K562 (cell line): ENCODE measurements around the gene NOC4L. TPM values are rescaled to one million over a fixed set of nuclear protein-coding genes. Genes with fewer than 3 reads are reported as not detected.
A peak's percentile ranks its signal among the peaks of the same experiment; 100 is the strongest.

Source experiments
- ATF7 ChIP-seq: fragments of 450-650 bp; IDR thresholded peaks from 2 replicates; pipeline ENCODE4 v1.7.1; 2014; ENCODE audit warnings: mild to moderate bottlenecking, moderate library complexity
- CAMTA2 ChIP-seq: fragments of 250-450 bp; sonication (Bioruptor Pico); conservative IDR thresholded peaks from 2 replicates; pipeline ENCODE4 v1.5.1; 2022
- CREM ChIP-seq: IDR thresholded peaks from 2 replicates; pipeline ENCODE4 v1.6.1; 2014; ENCODE audit warnings: antibody characterized with exemption, low read depth
- DACH1 ChIP-seq: fragments of 450-650 bp; IDR thresholded peaks from 2 replicates; pipeline ENCODE4 v1.6.1; 2018; ENCODE audit not compliant: partially characterized antibody
- ETV5 ChIP-seq: sonication (generic); formaldehyde crosslinking; IDR thresholded peaks from 2 replicates; pipeline ENCODE4 v1.4.0; 2020; ENCODE audit warnings: low read depth, mild to moderate bottlenecking, missing genetic modification reagents
- GABPB1 ChIP-seq: sonication (generic); formaldehyde crosslinking; IDR thresholded peaks from 2 replicates; pipeline ENCODE4 v1.8.0; 2022; ENCODE audit warnings: mild to moderate bottlenecking, missing genetic modification reagents
- MEF2D ChIP-seq: conservative IDR thresholded peaks from 2 replicates; pipeline ENCODE4 v1.6.1; 2016; ENCODE audit warnings: low read depth, missing genetic modification characterization, missing compliant biosample characterization
- MTA3 ChIP-seq: fragments of 450-650 bp; formaldehyde crosslinking; IDR thresholded peaks from 2 replicates; pipeline ENCODE4 v1.6.1; 2017; ENCODE audit warnings: mild to moderate bottlenecking, borderline replicate concordance
- NUFIP1 ChIP-seq: fragments of 450-650 bp; IDR thresholded peaks from 2 replicates; pipeline ENCODE4 v1.6.1; 2018; ENCODE audit not compliant: partially characterized antibody
- PML ChIP-seq: IDR thresholded peaks from 2 replicates; pipeline ENCODE4 v1.6.1; 2012; ENCODE audit warnings: low read length, inconsistent platforms
- SRF ChIP-seq, 2 experiments: fragments of 250-450, 450-650 bp in 1 of 2; sonication (Bioruptor Pico) in 1 of 2; sonication (generic) in 1 of 2; formaldehyde crosslinking; IDR thresholded peaks; 2 replicates each; pipeline versions ENCODE4 v1.5.0 to v1.5.1; 2020 to 2022; ENCODE audit warnings: mild to moderate bottlenecking in 1 of 2, missing genetic modification reagents in 1 of 2
- ZNF282 ChIP-seq: sonication (generic); formaldehyde crosslinking; IDR thresholded peaks from 2 replicates; pipeline ENCODE4 v1.8.1; 2023; ENCODE audit warnings: missing genetic modification reagents
- polyA plus RNA-seq, 8 experiments: library from polyadenylated mRNA; depleted of rRNA in 4 of 8; stranded (reverse) in 5 of 8; unstranded in 3 of 8; fragments of >200 nt; fragmentation: Nextera tagmentation in 2 of 8; fragmentation: Illumina TruSeq in 1 of 8; extraction: Ambion mirVana in 2 of 8; extraction: Trizol in 1 of 8; gene quantifications; 2 replicates each; pipeline versions ENCODE4 v1.2.1 to v1.2.3, GENCODE V29; 2011 to 2014; ENCODE audit warnings: inconsistent platforms in 1 of 8, missing spikeins in 1 of 8
- total RNA-seq, 7 experiments: library from RNA; depleted of rRNA in 6 of 7; stranded (reverse); fragments of >200 nt in 6 of 7; fragmentation: Illumina TruSeq in 2 of 7; extraction: Trizol in 2 of 7; gene quantifications; 2 replicates each; pipeline versions ENCODE4 v1.2.1 to v1.2.3, GENCODE V29; 2011 to 2021; ENCODE audit warnings: low replicate concordance in 1 of 7
- TF ChIP-seq, protein P1 (sequence below): fragments of 200-600 bp; sonication (generic); IDR thresholded peaks from one replicate; pipeline ENCODE4 v1.6.1; 2012; ENCODE audit warnings: mild to moderate bottlenecking, low read depth, low read length, inconsistent platforms
- TF ChIP-seq, protein P2 (sequence below): sonication (generic); formaldehyde crosslinking; IDR thresholded peaks from 2 replicates; pipeline ENCODE4 v1.8.0; 2022; ENCODE audit warnings: missing genetic modification reagents, mild to moderate bottlenecking, borderline replicate concordance

The NOC4L gene
- total and polyA plus RNA-seq, 9 of the 15 experiments (the other 6 are each of a cell fraction or from before 2014, with no cell fraction given) = 1.3 to 77.0 (median 20.0) TPM

DNA sequence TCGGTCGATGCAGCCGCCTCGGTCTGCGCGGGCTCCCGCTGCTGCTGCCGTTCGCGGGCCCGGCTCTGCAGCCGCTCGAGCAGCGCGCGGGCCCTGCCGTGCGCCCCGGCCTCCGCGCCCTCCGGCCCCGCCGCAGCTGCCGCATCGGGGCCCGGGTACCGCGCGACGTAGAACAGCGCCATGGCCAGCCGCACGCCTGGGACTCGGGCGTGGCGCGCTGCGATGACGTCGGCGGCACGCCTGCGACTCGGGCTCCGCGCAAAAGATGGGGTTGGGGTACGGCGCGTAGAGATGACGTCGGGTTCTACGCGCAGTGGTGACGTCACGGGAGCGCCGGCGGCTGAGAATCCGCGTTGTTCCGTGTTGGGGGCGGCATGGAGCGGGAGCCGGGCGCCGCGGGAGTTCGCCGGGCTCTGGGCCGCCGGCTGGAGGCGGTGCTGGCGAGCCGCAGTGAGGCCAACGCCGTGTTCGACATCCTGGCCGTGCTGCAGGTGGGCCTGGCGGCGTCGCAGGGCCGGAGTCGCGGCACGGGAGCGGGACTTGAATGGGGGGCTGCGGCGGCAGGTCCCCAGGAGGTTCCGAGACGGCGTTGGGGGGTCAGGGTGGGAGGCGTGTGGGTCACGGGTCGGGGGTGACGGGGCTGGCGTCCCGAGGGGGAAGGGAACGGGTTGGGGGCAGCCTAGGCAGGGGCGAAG is at the start of gene NOC4L, which contains the start of gene DDX51 (continued):
- TF ChIP-seq, protein P1, sequence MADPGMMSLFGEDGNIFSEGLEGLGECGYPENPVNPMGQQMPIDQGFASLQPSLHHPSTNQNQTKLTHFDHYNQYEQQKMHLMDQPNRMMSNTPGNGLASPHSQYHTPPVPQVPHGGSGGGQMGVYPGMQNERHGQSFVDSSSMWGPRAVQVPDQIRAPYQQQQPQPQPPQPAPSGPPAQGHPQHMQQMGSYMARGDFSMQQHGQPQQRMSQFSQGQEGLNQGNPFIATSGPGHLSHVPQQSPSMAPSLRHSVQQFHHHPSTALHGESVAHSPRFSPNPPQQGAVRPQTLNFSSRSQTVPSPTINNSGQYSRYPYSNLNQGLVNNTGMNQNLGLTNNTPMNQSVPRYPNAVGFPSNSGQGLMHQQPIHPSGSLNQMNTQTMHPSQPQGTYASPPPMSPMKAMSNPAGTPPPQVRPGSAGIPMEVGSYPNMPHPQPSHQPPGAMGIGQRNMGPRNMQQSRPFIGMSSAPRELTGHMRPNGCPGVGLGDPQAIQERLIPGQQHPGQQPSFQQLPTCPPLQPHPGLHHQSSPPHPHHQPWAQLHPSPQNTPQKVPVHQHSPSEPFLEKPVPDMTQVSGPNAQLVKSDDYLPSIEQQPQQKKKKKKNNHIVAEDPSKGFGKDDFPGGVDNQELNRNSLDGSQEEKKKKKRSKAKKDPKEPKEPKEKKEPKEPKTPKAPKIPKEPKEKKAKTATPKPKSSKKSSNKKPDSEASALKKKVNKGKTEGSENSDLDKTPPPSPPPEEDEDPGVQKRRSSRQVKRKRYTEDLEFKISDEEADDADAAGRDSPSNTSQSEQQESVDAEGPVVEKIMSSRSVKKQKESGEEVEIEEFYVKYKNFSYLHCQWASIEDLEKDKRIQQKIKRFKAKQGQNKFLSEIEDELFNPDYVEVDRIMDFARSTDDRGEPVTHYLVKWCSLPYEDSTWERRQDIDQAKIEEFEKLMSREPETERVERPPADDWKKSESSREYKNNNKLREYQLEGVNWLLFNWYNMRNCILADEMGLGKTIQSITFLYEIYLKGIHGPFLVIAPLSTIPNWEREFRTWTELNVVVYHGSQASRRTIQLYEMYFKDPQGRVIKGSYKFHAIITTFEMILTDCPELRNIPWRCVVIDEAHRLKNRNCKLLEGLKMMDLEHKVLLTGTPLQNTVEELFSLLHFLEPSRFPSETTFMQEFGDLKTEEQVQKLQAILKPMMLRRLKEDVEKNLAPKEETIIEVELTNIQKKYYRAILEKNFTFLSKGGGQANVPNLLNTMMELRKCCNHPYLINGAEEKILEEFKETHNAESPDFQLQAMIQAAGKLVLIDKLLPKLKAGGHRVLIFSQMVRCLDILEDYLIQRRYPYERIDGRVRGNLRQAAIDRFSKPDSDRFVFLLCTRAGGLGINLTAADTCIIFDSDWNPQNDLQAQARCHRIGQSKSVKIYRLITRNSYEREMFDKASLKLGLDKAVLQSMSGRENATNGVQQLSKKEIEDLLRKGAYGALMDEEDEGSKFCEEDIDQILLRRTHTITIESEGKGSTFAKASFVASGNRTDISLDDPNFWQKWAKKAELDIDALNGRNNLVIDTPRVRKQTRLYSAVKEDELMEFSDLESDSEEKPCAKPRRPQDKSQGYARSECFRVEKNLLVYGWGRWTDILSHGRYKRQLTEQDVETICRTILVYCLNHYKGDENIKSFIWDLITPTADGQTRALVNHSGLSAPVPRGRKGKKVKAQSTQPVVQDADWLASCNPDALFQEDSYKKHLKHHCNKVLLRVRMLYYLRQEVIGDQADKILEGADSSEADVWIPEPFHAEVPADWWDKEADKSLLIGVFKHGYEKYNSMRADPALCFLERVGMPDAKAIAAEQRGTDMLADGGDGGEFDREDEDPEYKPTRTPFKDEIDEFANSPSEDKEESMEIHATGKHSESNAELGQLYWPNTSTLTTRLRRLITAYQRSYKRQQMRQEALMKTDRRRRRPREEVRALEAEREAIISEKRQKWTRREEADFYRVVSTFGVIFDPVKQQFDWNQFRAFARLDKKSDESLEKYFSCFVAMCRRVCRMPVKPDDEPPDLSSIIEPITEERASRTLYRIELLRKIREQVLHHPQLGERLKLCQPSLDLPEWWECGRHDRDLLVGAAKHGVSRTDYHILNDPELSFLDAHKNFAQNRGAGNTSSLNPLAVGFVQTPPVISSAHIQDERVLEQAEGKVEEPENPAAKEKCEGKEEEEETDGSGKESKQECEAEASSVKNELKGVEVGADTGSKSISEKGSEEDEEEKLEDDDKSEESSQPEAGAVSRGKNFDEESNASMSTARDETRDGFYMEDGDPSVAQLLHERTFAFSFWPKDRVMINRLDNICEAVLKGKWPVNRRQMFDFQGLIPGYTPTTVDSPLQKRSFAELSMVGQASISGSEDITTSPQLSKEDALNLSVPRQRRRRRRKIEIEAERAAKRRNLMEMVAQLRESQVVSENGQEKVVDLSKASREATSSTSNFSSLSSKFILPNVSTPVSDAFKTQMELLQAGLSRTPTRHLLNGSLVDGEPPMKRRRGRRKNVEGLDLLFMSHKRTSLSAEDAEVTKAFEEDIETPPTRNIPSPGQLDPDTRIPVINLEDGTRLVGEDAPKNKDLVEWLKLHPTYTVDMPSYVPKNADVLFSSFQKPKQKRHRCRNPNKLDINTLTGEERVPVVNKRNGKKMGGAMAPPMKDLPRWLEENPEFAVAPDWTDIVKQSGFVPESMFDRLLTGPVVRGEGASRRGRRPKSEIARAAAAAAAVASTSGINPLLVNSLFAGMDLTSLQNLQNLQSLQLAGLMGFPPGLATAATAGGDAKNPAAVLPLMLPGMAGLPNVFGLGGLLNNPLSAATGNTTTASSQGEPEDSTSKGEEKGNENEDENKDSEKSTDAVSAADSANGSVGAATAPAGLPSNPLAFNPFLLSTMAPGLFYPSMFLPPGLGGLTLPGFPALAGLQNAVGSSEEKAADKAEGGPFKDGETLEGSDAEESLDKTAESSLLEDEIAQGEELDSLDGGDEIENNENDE = no peak
- TF ChIP-seq, protein P2, sequence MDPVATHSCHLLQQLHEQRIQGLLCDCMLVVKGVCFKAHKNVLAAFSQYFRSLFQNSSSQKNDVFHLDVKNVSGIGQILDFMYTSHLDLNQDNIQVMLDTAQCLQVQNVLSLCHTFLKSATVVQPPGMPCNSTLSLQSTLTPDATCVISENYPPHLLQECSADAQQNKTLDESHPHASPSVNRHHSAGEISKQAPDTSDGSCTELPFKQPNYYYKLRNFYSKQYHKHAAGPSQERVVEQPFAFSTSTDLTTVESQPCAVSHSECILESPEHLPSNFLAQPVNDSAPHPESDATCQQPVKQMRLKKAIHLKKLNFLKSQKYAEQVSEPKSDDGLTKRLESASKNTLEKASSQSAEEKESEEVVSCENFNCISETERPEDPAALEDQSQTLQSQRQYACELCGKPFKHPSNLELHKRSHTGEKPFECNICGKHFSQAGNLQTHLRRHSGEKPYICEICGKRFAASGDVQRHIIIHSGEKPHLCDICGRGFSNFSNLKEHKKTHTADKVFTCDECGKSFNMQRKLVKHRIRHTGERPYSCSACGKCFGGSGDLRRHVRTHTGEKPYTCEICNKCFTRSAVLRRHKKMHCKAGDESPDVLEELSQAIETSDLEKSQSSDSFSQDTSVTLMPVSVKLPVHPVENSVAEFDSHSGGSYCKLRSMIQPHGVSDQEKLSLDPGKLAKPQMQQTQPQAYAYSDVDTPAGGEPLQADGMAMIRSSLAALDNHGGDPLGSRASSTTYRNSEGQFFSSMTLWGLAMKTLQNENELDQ (CRISPR knock-in tag) = 0 out of 2 replicates have a peak, but pooled peaks have one; percentile 44
- TF ChIP-seq SRF (CRISPR knock-in tag; IDR thresholded peaks at IDR 0.05) (peak in 1 of 2 experiments; percentile 75; a peak in 1 of 4 replicates), PML (peak; percentile 68), DACH1 (peak; percentile 73), MTA3 (peak; percentile 87; the same call in 1 of the 2 replicates), GABPB1 (CRISPR knock-in tag) (peak; percentile 88), ATF7 (peak; percentile 98), MEF2D (tag) (no peak), CAMTA2 (CRISPR knock-in tag) (no peak), CREM (peak; percentile 100), NUFIP1 (no peak), ZNF282 (CRISPR knock-in tag) (no peak), ETV5 (CRISPR knock-in tag) (peak; percentile 72; the same call in 1 of the 2 replicates)
